Measurements from ENCODE around the gene TF.

The TF gene

DNA sequence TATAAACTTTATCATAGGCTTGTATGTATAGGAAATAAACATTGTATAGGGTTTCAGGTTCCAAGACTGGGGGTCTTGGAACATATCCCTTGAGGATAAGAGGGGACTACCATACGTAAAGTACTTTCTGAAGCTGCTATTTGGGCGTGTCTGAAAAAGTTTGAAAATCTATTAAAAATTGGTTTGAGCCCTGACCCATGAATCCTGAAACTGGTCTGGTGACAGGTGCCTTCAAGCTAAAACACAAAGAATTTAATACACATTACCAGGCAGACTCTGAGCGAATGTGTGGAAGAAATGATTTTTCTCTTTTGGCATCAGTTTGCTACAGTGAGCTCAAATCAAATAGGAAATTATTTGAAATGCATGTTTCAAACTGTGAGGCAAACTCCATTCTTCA lies 16.3 kb downstream of the TF start:
- in situ Hi-C loops (cut with HindIII; ENCODE audit: low sequenced_read_pairs) = no loop called here
- no peak overlapping the region for H3K4me3 ChIP-seq (ENCODE audit: low read depth, low read length)
- TF ChIP-seq CTCF (IDR thresholded peaks at IDR 0.05; ENCODE audit: low read depth, low read length) = no peak
- DNase-seq (ENCODE audit: low read depth, low spot score) = no peak

GRCh38 chr3:133763797-133764683 lies 17.8 kb downstream of the TF start:
- no peak for DNase-seq (ENCODE audit: low read depth, low spot score)
- H3K4me3 ChIP-seq (ENCODE audit: low read depth, low read length) = no peak overlapping the region
- TF ChIP-seq CTCF (IDR thresholded peaks at IDR 0.05; ENCODE audit: low read depth, low read length) = no peak
- in situ Hi-C loops (cut with HindIII; ENCODE audit: low sequenced_read_pairs) = no loop called here

GRCh38 chr3:133765256-133765655 lies 19.1 kb downstream of the TF start:
- DNase-seq (ENCODE audit: low read depth, low spot score) = no peak
- in situ Hi-C loops (cut with HindIII; ENCODE audit: low sequenced_read_pairs) = no loop called here
- no peak overlapping the region for H3K4me3 ChIP-seq (ENCODE audit: low read depth, low read length)
- TF ChIP-seq CTCF (IDR thresholded peaks at IDR 0.05; ENCODE audit: low read depth, low read length) = no peak

DNA sequence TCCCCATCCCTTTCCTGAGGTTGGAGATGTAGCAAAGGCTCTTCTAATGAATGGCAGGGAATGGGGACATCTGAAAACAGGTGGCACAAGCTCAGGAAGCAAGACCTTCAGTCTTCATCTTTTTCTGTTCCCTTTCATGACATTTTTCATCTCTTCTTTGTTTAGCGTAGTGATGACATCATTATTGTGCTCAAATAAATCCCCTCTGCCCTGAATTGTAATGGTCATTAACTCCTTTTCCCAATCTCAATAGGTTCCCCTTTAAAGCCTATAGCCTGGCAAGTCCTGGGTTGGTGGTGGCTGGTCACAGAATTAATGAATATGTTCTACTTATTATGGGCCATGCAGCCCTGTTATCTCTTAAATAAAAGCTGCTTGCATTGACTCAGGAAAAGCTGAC lies 21.4 kb downstream of the TF start:
- DNase-seq (ENCODE audit: low read depth, low spot score) = no peak
- TF ChIP-seq CTCF (IDR thresholded peaks at IDR 0.05; ENCODE audit: low read depth, low read length) = no peak
- H3K4me3 ChIP-seq (ENCODE audit: low read depth, low read length) = no peak overlapping the region
- in situ Hi-C loops (cut with HindIII; ENCODE audit: low sequenced_read_pairs) = no loop called here

- TF ChIP-seq CTCF (IDR thresholded peaks at IDR 0.05; ENCODE audit: low read depth, low read length) = no peak
- H3K4me3 ChIP-seq (ENCODE audit: low read depth, low read length) = no peak overlapping the region
- no peak for DNase-seq (ENCODE audit: low read depth, low spot score)
- in situ Hi-C loops (cut with HindIII; ENCODE audit: low sequenced_read_pairs) = no loop called here
Measured at GRCh38 chr3:133769536-133769935, 23.3 kb downstream of the TF start.

DNA sequence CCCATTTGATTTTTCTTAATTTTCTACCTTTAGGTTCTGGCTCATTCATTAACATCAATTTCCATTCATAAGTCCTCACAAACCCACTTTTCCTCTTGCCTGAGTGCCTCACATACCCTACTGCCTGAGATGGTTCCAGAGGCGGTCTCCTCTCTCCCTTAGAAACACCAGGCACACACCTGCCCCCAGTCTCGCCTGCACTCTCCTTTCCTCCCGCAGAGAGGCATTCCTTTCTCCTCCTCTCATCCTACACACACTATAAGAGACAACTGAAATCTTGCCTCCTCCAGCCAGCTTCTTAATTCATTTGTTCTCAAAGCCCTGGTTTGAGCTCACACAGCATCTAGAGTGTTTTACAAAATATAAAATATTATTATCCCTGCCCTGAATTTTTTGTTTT lies 27.5 kb downstream of the TF start:
- H3K4me3 ChIP-seq (ENCODE audit: low read depth, low read length) = no peak overlapping the region
- in situ Hi-C loops (cut with HindIII; ENCODE audit: low sequenced_read_pairs) = no loop called here
- TF ChIP-seq CTCF (IDR thresholded peaks at IDR 0.05; ENCODE audit: low read depth, low read length) = no peak
- DNase-seq (ENCODE audit: low read depth, low spot score) = no peak

Measured in astrocyte of the spinal cord (primary cell).